Loucy (cell line): ENCODE results near the gene GPC5.

Experiments
- CTCF ChIP-seq: fragments of 200-600 bp; sonication (generic); conservative IDR thresholded peaks from 2 replicates; pipeline ENCODE4 v1.5.1; 2014; ENCODE audit warnings: mild to moderate bottlenecking, antibody characterized with exemption, low read length
- EZH2phosphoT487 ChIP-seq: fragments of 200-600 bp; IDR thresholded peaks from 2 replicates; pipeline ENCODE4 v1.6.1; 2018; ENCODE audit warnings: antibody characterized with exemption, mild to moderate bottlenecking, moderate library complexity, borderline replicate concordance

- no peak for TF ChIP-seq EZH2phosphoT487
- no peak for TF ChIP-seq CTCF
Measured at GRCh38 chr13:92460479-92460878, 1062.1 kb downstream of the GPC5 start.
